SK-N-MC (cell line): ENCODE results near the gene DHX15.

Experiments used
- DNase-seq: peaks from one replicate; pipeline ENCODE4 v3.0.0-alpha.2; 2011; ENCODE audit warnings: low read depth, low spot score
- H3K27ac ChIP-seq: fragments of 200-600 bp; sonication (generic); 2 replicates; pipeline ENCODE4 v1.5.1; 2016; ENCODE audit warnings: mixed run types
- H3K36me3 ChIP-seq: fragments of 200-600 bp; sonication (generic); 2 replicates; pipeline ENCODE4 v1.6.1; 2017; ENCODE audit warnings: antibody characterized with exemption, low read length, mixed read lengths; ENCODE audit not compliant: insufficient read depth
- H3K4me3 ChIP-seq: fragments of 200-600 bp; sonication (generic); 2 replicates; pipeline ENCODE4 v1.5.1; 2016
- H3K9ac ChIP-seq: fragments of 200-600 bp; sonication (generic); 2 replicates; pipeline ENCODE4 v1.8.0; 2017; ENCODE audit warnings: mixed run types, mixed read lengths; ENCODE audit not compliant: insufficient read length
- H3K9me3 ChIP-seq: fragments of 200-600 bp; sonication (generic); 2 replicates; pipeline ENCODE4 v1.6.1; 2017; ENCODE audit warnings: low read depth, mild to moderate bottlenecking, antibody characterized with exemption, low read length, moderate library complexity, mixed read lengths
- EZH2 ChIP-seq: fragments of 200-600 bp; sonication (generic); IDR thresholded peaks from one replicate; pipeline ENCODE4 v1.6.1; 2017; ENCODE audit warnings: antibody characterized with exemption
- FOXP2 ChIP-seq: optimal IDR thresholded peaks from 2 replicates; pipeline ENCODE3; 2011; ENCODE audit warnings: mild to moderate bottlenecking, moderate library complexity; ENCODE audit not compliant: insufficient read depth; ENCODE audit errors: extremely low read length, control extremely low read depth
- POLR2AphosphoS5 ChIP-seq: IDR thresholded peaks from 2 replicates; pipeline ENCODE4 v1.6.1; 2012; ENCODE audit warnings: mild to moderate bottlenecking, low read depth, low read length, borderline replicate concordance

The DHX15 gene

DNA sequence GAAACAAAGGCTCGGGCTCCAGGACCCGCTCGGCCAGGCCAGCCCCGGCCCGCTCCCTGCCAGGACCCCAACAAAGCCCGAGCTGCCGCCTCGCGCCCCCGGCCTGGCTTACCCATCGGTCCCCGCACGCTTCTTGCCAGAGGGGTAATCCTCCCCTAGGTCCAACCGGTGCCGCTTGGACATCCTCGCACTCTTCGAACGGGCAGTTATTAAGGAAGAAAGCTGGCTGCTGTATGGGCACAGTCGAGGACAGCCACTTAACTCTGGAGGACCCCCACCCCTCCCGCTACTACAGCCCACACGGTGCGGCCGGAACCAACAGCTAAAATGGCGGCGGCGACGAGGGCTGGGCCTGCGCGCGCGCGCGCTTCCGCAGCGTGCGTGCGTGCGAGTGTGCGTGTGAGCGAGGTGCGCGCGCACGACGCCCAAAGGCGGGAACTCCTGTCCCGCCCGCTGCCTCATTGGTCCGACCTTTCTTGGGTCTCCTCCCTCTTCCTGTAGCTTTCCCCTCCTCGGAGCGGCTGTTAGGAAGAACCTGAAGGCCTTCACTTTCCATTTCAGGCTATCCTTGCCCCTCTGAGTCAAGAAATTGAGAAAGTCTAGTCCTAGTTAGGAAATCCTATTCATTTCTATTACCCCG, at the start of gene DHX15:
Gene DHX15, minus strand, starts transcription at position 344 of the 640 bp plus-strand sequence. Its CDS starts 161 bp downstream, at position 183.
- H3K36me3 ChIP-seq, result peaks cover 27% of the 10 kb centered on the region
- TF ChIP-seq FOXP2 (no peak), EZH2 (no peak), POLR2AphosphoS5 (peak; percentile 76)
- peak within 1 kb of the TSS; percentile 89 for H3K4me3 ChIP-seq
- peak within 1 kb of the TSS; percentile 98 for H3K9ac ChIP-seq
- H3K27ac ChIP-seq, result peak within 1 kb of the TSS; percentile 86
- peak; percentile 40 for DNase-seq
- H3K9me3 ChIP-seq, result no peaks in the 10 kb centered on the region

DNA sequence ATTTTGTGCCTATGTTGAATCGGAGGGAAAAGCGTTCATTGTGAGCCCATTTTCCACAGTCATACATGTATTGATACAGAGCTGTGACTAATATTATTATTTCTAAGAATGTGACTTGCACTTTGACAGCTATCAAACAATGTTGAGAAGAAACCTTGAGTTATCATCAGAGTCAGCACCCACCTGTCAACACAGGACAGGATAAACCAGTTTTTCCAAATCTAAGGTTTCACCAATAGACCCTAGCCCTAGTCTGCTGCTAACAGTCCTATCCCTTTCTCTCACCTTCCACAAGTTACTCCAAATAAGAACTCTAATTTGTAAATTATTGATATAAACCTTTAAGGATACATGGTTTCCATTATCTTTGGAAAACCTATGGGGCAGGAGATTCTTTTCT, 47.7 kb upstream of the DHX15 start:
- no peaks in the 10 kb centered on the region for H3K9me3 ChIP-seq
- no peak overlapping the region for H3K4me3 ChIP-seq
- H3K9ac ChIP-seq, result no peak overlapping the region
- TF ChIP-seq POLR2AphosphoS5, result no peak
- TF ChIP-seq EZH2, result no peak
- no peak for TF ChIP-seq FOXP2
- no peak for DNase-seq
- no peaks in the 10 kb centered on the region for H3K36me3 ChIP-seq
- no peak overlapping the region for H3K27ac ChIP-seq

DNA sequence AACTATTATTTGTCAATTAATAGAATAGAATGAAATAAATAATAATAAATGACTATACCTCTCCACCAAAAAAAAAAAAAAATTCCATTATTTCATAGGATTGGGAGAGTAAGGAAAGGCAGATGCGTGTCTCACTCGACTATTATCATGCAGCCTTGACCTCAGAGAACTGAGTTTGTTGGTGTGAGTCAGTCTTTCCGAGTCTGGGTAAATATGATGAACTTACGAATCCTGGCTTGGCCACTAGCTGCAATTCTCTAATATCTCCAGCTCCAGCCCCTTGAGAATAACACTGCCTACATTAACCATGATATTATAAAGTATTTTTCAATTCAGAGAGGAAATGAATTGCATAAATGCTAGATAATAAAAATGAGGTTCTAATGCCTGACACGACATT, 46.6 kb upstream of the DHX15 start:
- Histone ChIP-seq H3K27ac (no peak overlapping the region), H3K9ac (no peak overlapping the region), H3K36me3 (no peaks in the 10 kb centered on the region), H3K9me3 (no peaks in the 10 kb centered on the region), H3K4me3 (no peak overlapping the region)
- TF ChIP-seq POLR2AphosphoS5 (no peak), EZH2 (no peak), FOXP2 (no peak)
- no peak for DNase-seq

DNA sequence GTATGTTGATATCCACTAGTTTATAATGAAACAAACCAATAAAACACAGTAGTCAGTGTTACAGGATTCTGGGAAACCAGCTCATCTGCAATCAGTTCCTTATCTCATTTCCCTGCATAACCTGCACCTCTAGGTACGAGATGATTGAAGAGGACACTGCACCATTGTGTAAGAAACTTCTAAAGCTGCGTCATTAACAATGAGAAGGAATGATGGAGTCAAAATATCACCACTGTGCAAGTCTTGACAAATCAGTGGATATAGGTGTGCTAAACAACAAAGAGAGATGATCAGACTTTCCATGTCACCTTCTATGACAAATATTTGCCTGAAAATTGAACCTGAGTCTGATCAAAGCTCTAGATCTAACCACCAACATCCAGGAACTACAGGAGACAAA, 40.7 kb upstream of the DHX15 start:
- no peaks in the 10 kb centered on the region for H3K36me3 ChIP-seq
- TF ChIP-seq POLR2AphosphoS5, result no peak
- no peak for TF ChIP-seq EZH2
- DNase-seq, result no peak
- H3K27ac ChIP-seq, result no peak overlapping the region
- H3K4me3 ChIP-seq, result no peak overlapping the region
- H3K9ac ChIP-seq, result no peak overlapping the region
- H3K9me3 ChIP-seq, result no peaks in the 10 kb centered on the region

DNA sequence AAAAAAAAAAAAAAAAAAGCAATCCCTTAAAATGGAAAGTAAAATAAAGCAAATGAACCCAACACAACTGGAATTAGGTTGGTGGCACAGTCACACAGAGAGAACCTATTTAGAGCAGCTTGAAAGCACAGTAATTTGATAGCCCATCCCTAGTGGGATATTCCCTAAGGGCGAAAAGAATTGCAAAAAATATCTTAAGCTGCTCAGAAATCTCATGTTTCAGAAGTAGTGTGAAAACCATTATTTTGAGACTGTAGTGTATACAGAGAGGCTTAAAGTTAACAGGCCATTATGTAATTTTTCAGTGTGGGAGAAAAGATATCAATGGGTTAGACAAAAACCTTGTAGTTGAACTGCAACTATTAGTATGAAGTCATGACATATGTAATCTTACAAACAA, 40.0 kb upstream of the DHX15 start:
- Histone ChIP-seq H3K9me3 (no peaks in the 10 kb centered on the region), H3K36me3 (no peaks in the 10 kb centered on the region), H3K4me3 (no peak overlapping the region), H3K9ac (no peak overlapping the region), H3K27ac (no peak overlapping the region)
- DNase-seq, result no peak
- no peak for TF ChIP-seq EZH2
- no peak for TF ChIP-seq FOXP2
- no peak for TF ChIP-seq POLR2AphosphoS5

DNA sequence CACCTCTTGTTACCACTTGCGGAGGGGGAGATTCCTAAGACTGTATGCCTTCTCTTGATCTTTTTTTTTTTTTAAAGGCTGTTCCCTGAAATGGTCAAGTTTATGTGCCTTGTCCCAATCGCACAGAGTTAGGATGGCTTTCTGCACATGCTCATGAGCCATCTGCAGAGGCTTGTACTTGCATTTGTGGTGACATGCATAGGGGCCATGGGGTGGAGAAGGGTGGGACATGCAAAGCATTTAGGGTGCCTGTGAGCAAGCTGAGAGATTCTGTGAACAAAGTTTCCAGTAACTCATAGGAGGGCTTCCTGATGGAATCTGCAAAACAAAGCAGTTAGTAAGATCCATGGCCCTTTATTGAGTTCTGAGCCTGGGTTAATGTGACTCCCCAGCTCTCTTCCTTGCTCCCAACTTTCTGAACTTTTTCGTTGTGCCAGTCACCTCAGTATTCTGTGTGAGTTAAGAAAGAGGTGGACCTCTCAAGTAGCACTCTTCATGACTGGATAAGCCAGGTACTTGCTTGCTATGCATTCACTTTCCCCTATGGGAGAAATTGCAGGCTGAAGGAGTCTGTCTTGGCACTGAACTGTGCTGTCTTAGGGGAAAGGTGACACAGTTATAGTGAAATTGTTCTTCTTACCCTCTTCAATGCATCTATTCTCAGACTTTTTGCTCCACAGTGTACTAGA, 37.9 kb upstream of the DHX15 start:
- no peak for DNase-seq
- H3K4me3 ChIP-seq, result no peak overlapping the region
- TF ChIP-seq EZH2, result no peak
- TF ChIP-seq FOXP2, result no peak
- no peak for TF ChIP-seq POLR2AphosphoS5
- no peak overlapping the region for H3K9ac ChIP-seq
- H3K9me3 ChIP-seq, result no peaks in the 10 kb centered on the region
- H3K27ac ChIP-seq, result no peak overlapping the region
- H3K36me3 ChIP-seq, result no peaks in the 10 kb centered on the region

DNA sequence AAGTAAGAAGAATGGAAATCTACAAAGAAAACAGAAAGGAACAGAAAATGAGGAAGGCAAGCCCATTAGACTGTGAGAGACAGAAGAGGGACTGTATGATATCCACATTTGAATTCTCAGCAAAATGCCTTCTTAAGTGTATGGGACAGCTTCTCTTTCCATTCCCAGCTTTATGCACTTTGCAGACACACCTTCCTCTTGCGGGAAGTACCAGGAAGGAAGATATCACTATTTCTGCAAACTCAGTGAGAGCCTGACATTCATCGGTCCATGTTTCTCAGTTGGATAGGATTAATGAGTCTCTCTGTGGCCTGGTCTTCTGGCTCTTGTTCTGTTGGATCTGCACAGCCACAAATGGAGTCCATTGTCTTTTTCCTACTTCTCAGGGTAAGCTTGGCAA, 31.6 kb upstream of the DHX15 start:
- Histone ChIP-seq H3K27ac (no peak overlapping the region), H3K4me3 (no peak overlapping the region), H3K9me3 (no peaks in the 10 kb centered on the region), H3K36me3 (no peaks in the 10 kb centered on the region), H3K9ac (no peak overlapping the region)
- DNase-seq, result no peak
- TF ChIP-seq EZH2, result no peak

DNA sequence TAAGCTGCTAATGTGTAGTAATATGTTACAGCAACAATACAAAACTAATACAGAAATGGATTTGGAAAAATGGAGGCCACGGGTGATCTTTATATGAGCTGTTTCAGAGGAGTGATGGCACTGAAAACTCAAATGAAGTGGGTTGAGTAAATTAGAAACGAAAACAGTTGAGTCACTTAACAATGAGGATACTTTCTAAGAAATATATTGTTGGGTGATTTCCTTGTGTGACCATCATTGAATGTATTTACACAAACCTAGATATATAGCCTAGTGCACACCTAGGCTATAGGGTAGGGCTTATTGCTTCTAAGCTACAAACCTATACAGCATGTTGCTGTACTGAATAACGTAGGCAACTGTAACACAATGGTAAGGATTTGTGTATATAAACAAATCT, 30.5 kb upstream of the DHX15 start:
- TF ChIP-seq EZH2 (no peak), POLR2AphosphoS5 (no peak), FOXP2 (no peak)
- no peak for DNase-seq

DNA sequence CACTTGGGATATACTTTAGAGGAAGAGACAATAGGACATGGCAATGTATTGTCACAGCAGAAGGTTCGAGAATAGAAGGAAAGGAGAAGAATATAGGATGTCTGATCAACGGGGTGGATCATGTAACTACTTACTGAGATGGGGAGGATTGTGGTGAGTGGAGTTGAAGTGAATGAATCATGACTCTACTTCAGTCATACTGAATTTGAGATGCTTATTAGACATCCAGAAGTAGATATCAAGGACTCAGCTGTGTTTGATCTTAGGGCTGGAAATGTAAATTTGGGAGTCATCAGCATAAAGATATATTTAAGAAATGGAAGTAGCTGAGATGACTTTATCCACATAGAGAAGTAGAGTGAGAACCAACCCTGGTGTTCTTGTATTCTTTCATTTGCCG, 29.1 kb upstream of the DHX15 start:
- H3K36me3 ChIP-seq, result no peaks in the 10 kb centered on the region
- DNase-seq, result no peak
- H3K9me3 ChIP-seq, result no peaks in the 10 kb centered on the region
- no peak overlapping the region for H3K4me3 ChIP-seq
- no peak overlapping the region for H3K27ac ChIP-seq
- TF ChIP-seq POLR2AphosphoS5, result no peak
- no peak for TF ChIP-seq FOXP2
- TF ChIP-seq EZH2, result no peak
- no peak overlapping the region for H3K9ac ChIP-seq

More for the DNA sequence above, 30.5 kb upstream of the DHX15 start:
- H3K27ac ChIP-seq, result no peak overlapping the region
- H3K9me3 ChIP-seq, result no peaks in the 10 kb centered on the region
- no peak overlapping the region for H3K9ac ChIP-seq
- H3K36me3 ChIP-seq, result no peaks in the 10 kb centered on the region
- H3K4me3 ChIP-seq, result no peak overlapping the region
